HG03457 (cell line): ENCODE measurements around the gene FAM168A.

Experiments used
- ATAC-seq: cut with Tn5 transposase; IDR thresholded peaks from one replicate; pipeline ENCODE4 v1.9.1; 2021; ENCODE audit warnings: moderate number of reproducible peaks; ENCODE audit not compliant: unreplicated experiment

The FAM168A gene

DNA sequence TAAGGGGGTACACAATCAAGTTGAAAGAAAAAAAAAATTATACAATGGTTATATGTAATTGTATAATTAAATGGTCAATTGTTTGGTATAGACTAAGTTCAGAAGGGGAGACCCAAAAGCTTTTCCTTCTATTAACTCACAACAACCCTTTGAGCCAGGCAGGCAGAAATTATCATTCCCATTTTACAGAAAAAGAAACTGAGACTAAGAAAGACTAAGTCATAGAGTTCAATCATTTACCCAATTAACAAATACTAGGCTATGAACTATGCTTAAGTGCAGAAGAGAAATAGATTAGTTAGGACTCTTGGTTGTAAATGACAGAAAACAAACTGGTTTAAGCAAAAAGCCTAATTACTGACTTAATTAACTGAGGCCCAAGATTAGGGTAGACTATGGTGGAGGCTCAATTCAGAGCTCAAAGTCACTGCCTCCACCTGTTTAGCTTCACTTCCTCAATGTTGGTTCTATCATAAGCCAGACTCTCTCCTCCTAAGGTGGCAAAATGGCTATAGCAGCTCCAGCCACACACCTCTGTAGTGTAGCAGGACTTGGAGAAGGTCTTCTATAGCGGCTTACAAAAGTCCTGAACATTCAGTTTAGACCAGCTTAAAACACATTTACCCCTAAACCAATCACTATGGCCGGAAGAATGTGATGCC is 34.2 kb downstream of the FAM168A start:
- ATAC-seq = no peak

- ATAC-seq = no peak
Measured at GRCh38 chr11:73559743-73560142, 38.2 kb downstream of the FAM168A start.

DNA sequence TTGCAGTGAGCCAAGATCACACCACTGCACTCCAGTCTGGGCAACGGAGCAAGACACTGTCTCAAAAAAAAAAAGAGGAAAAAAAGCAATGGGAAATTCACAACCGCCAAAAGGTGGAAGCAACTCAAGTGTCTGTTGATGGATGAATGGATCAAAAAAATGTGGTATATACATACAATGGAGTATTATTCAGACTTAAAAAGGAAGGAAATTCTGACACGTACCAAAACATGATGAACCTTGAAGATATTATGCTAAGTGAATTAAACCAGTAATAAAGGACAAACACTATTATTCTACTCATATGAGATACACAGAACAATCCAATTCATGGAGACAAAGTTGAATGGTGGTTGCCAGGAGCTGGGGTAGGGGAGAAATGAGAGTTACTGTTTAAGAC is 40.9 kb downstream of the FAM168A start:
- ATAC-seq = no peak

- no peak for ATAC-seq
Measured at GRCh38 chr11:73555615-73556014, 42.3 kb downstream of the FAM168A start.

DNA sequence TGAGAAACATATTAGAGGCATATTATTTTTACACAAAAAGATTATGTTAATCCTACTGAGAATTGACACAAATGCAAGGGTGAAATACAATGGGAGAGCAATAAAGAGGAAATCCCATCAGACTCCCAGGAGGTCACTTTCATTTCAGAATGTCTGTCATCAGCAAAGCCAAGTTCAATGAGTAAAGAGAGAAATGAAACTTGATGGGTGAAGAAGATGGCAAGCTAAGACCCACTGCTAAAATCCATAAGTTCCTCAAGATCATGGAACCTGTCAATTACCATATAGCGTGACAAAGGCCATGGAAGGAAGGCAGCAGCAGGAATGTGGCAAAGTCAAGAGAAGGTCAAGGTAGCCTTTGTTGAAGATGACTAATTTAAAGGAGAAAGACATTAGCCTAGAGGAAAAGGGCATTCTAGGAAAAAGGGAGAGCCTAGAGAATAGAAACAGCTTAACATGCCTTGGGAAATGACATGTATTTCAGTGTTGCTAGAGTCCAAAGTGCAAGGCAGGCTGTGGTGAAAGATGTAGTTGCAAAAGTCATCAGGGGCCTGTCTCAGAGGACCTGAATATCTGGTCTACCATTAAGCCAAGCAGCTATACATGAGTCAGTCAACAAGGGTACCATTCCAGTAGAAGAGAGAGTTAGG is 43.1 kb downstream of the FAM168A start:
- ATAC-seq = no peak

DNA sequence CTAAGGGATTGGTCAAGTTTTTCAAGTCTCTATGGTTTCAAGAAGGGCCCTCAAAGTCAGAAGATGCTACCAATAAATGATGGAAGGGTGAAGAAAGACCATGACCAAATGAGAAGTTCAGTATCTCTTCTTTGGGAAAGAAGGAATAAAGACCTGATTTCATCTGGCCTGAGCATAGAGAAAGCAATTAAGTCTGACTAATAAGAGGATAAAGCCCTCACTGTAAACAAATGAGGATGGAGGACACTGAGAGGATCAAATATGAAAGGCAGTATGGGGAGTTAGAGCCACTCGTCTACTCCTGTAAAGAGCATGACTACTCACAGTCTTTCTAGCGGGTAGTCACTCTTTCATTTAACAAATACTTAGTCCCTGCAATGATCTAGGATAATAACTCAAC is 44.6 kb downstream of the FAM168A start:
- ATAC-seq = no peak

DNA sequence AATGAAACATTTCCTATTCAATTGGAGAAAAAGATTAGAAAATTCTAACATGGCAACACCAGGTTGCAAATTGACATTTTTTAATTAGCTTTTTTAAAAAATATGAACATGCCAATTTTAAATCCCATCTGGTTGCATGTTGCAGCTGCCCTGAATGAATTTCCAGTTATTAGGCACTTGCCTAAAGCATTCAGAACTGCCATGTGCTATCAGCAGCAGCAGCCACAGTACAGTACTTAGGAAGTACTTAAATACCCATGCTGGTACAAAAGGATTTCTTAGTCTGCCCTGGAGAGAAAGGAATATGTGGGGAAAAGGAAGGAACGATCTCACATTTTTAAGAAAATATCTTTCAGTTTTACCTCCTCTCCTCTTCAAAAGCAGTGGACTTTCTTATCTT is 46.2 kb downstream of the FAM168A start:
- ATAC-seq = no peak

GRCh38 chr11:73549376-73549775 is 48.5 kb downstream of the FAM168A start:
- no peak for ATAC-seq

DNA sequence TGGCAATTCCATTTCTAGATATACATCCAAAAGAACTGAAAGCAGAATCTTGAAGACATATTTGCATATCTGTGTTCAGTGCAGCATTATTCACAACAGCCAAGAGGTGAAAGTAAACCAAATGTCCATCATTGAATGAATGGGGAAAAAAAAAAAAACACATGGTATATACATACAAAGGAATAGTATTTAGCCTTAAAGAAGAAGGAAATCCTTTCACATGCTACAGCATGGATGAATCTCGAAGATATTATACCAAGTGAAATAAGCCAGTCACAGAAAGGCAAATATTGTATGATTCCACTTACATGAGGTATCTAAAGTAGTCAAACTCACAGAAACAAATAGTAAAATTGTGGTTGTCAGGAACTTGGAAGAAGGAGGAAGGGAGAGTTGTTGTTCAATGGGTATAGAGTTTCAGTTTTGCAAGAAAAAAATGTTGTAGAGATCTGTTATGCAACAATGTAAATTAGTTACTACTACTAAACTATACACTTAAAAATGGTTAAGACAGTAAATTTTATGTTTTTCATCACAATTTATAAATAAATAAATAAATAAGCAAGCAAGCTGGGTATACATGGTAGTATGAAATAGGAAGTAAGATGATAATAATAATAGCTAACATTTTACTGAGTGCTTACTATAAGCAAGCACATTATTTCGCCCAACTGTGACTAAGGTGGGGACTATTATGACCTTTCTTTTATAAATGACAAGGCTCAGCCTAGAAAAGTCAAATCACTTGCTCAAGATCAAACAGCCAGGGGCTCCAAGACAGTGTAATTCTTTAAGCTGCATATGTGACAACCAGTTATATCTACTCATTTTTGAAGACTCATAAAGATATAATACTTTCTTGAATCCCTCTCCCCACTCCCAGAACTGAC is 50.0 kb downstream of the FAM168A start:
- no peak for ATAC-seq

DNA sequence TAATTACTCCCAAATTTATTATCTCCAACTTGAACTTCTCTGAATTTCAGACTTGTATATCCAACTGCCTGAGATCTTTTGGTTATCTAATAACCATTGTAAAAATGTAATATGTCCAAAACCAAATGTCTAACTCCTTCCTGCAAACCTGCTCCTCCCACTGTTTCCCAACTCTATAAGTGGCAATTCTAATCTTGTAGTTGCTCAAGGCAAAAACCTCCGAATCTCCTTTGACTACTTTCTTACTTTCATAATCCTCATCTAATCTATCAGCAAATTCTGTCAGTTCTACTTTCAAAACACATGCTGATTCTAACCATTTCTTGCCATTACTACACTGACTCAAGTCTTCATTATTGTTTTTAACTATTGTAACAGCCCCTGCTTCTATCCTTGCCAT is 55.7 kb downstream of the FAM168A start:
- no peak for ATAC-seq

DNA sequence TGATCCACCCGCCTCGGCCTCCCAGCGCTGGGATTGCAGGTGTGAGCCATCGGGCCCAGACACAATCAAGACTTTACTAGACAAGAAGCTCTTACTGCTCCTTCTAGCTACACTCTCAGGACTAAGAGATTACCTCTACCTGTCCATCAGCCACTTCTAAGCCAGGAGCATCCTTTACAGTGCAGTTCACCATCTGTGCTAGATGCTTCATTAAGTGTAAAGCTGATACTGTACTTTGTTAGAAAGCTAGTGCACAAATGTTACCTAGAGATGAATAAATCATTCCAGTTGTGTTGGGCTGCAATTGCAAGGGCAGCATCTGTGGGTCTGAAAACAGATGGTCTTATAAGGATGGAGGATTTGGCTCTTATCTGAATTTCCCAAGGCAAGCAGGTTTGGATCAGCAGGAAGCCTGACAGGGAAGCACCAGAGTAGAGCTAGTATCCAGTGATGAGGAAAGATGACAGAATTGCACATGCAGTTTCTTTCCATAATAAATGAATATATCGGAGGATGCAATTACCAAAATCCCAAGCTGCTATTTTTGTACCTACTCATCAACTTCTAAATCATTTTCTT is 58.3 kb downstream of the FAM168A start:
- no peak for ATAC-seq

DNA sequence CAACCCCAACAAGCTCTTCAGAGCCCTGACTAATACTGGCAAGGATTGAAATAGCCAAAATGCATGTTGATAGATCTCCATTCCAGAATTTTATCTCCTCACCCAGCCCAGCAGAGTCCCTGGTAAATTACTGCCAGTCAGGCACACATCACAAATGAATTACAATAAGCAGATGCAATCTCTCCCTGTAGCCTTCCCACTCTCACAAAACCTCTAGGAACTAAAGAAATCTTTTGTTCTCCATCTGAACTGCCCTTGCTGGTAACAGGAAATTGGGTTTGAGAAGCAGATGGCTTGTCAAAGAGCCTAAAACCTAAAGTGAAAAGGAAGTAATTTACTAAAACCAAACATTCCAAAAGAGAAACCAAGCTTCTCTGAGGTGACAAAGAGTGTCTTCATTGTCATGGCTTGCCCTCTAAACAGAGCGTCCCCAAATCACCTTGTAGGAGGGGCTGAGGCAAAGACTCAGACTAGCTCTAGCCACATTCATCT is 59.5 kb downstream of the FAM168A start:
- no peak for ATAC-seq

GRCh38 chr11:73537969-73538368 is 59.9 kb downstream of the FAM168A start:
- no peak for ATAC-seq

GRCh38 chr11:73536961-73537360 is 61.0 kb downstream of the FAM168A start:
- no peak for ATAC-seq

GRCh38 chr11:73532310-73532709 is 65.6 kb downstream of the FAM168A start:
- ATAC-seq = no peak

GRCh38 chr11:73531386-73531785 is 66.5 kb downstream of the FAM168A start:
- ATAC-seq = no peak

- no peak for ATAC-seq
Measured at GRCh38 chr11:73530109-73530508, 67.8 kb downstream of the FAM168A start.

GRCh38 chr11:73529204-73529530 is 68.7 kb downstream of the FAM168A start:
- no peak for ATAC-seq

DNA sequence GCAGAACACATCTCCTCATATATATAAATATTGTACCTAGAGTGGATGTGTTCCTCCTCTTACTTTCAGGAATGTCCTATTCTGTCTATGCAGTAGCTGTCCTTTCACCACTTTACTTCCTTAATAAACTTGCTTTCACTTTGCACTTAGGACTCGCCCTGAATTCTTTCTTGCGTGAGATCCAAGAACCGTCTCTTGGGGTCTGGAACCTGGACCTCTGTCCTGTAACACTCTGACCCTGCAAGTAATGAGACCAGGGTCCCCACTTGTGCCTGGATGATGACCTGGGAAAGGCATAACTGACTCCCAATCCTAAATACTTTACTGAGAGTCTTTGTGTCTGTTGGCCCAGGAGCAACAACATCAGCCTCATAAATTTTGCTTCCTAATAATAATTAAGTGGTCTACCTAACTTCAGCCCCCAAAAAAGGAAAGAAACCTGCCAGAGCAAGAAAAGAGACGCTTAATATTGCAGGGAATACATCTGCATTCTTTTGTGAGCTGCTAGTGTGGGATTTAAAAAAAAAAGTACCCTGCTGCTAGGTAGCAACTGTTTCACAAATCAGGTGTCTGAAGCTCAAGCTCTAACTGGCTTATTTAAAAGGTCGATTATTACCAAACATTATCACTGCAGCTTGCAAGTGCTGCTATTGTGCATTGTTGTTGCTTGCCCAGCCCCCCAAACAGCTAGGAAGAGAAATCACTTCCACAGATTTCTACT is 69.3 kb downstream of the FAM168A start:
- no peak for ATAC-seq

DNA sequence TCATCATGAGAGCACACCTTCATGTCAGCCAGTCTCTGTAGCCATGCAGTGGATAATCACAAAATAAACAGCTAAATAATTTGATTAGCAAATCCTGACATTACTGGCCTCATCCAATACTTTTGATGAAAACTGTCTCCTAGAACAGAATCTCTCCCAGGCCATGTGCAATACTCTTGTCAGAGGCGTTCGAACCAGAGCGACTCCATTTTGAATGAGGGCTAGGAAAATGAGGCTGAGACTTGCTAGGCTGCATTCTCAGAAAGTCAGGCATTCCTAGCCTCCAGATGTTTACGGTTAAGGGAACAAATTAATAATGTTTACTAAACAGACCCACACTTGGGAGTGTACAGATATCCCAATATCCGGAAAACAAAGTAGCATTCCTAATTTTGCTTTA is 69.9 kb downstream of the FAM168A start:
- ATAC-seq = no peak

DNA sequence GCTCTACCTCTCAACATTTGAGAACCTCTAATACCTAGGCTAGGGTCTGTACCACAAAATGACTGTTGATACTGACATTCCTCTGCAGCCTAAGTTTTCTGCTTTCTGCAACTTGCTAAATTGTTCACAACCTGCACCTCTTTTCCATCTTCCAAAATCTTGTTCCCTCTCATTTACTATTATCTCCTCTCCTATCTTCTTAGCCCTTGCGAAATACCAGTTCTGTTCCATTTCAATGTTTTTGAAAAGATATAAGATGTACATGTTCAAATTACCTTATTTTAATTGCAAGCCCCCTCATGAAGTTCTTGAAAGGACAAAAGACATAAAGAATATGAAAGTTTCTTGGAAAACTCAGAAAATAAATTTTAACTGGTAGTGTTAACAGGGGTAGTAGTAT is 72.3 kb downstream of the FAM168A start:
- no peak for ATAC-seq
